H1 (cell line): Measurements from ENCODE around the gene HIVEP3. TPM values are rescaled to one million over a fixed set of nuclear protein-coding genes. Genes with fewer than 3 reads are reported as not detected.
A peak's percentile ranks its signal among the peaks of the same experiment; 100 is the strongest.

Experiments
- CTCF ChIA-PET: fragments of 300-600 bp; sonication (Branson Sonifier 250); formaldehyde crosslinking; loops from one replicate; lab custom pipeline; 2021; ENCODE audit not compliant: partially characterized antibody; lab: Charles Lee
- POLR2A ChIA-PET: fragments of 300-600 bp; sonication (Branson Sonifier 250); formaldehyde crosslinking; loops from one replicate; lab custom pipeline; 2021; ENCODE audit warnings: inconsistent platforms; ENCODE audit not compliant: partially characterized antibody; lab: Charles Lee
- DNase-seq, 2 experiments: peaks; one replicate each; pipeline versions ENCODE4 v3.0.0 to v3.0.0-alpha.2; 2010 to 2022; ENCODE audit warnings: low spot score in 2 of 2, low read depth in 1 of 2, mixed read lengths in 1 of 2
- FAIRE-seq: peaks from 2 replicates; lab custom pipeline; 2011; peaks lifted over from hg19 to GRCh38; lab: Jason Lieb, UNC
- H2AFZ ChIP-seq: 2 replicates; pipeline ENCODE4 v1.8.1; 2012; ENCODE audit warnings: low read length, inconsistent platforms
- H2AK5ac ChIP-seq: 2 replicates; pipeline ENCODE4 v1.6.1; 2013; ENCODE audit warnings: low read depth, low read length
- H2BK120ac ChIP-seq: replicated peaks from 2 replicates; pipeline ENCODE3; 2013; ENCODE audit warnings: low read depth, low read length, inconsistent platforms
- H2BK12ac ChIP-seq: 2 replicates; pipeline ENCODE4 v1.6.1; 2013; ENCODE audit warnings: low read depth, low read length
- H2BK15ac ChIP-seq: 2 replicates; pipeline ENCODE4 v1.6.1; 2013; ENCODE audit warnings: low read length
- H2BK20ac ChIP-seq: 2 replicates; pipeline ENCODE4 v1.6.1; 2013; ENCODE audit warnings: low read length
- H2BK5ac ChIP-seq: 2 replicates; pipeline ENCODE4 v1.6.1; 2013; ENCODE audit warnings: low read depth, low read length
- H3K14ac ChIP-seq: 2 replicates; pipeline ENCODE4 v1.6.1; 2013; ENCODE audit warnings: inconsistent platforms; ENCODE audit not compliant: insufficient read length
- H3K18ac ChIP-seq: 2 replicates; pipeline ENCODE4 v1.6.1; 2013; ENCODE audit warnings: low read length; ENCODE audit errors: extremely low read depth
- H3K23ac ChIP-seq: 2 replicates; pipeline ENCODE4 v1.6.1; 2013; ENCODE audit warnings: inconsistent platforms; ENCODE audit not compliant: insufficient read length
- H3K23me2 ChIP-seq: 2 replicates; pipeline ENCODE4 v1.6.1; 2013; ENCODE audit warnings: low read depth, low read length
- H3K27ac ChIP-seq: 2 replicates; pipeline ENCODE4 v1.6.1; 2011; ENCODE audit warnings: low read depth, low read length, inconsistent platforms
- H3K27me3 ChIP-seq, 4 experiments: replicated peaks in 1 of 4; 1 replicate in 1 of 4; 2 replicates in 3 of 4; pipeline versions ENCODE4 v1.6.1 to v1.8.1; 2011 to 2013; ENCODE audit warnings: low read length in 3 of 4, mild to moderate bottlenecking in 3 of 4, inconsistent platforms in 2 of 4, mixed read lengths in 2 of 4, moderate library complexity in 1 of 4; ENCODE audit not compliant: control insufficient read depth in 3 of 4, insufficient read depth in 3 of 4; ENCODE audit errors: extremely low read depth in 1 of 4
- H3K36me3 ChIP-seq, 4 experiments: 2 replicates each; pipeline versions ENCODE4 v1.6.1 to v1.8.1; 2011 to 2013; ENCODE audit warnings: mild to moderate bottlenecking in 4 of 4, low read length in 3 of 4, moderate library complexity in 2 of 4, control low read depth in 1 of 4, inconsistent platforms in 1 of 4; ENCODE audit not compliant: insufficient read depth in 4 of 4, control insufficient read depth in 2 of 4
- H3K4ac ChIP-seq: replicated peaks from 2 replicates; pipeline ENCODE3; 2013; ENCODE audit warnings: low read length, low read depth, mixed read lengths, inconsistent platforms; ENCODE audit not compliant: insufficient read length
- H3K4me1 ChIP-seq, 4 experiments: replicated peaks in 1 of 4; 1 replicate in 1 of 4; 2 replicates in 3 of 4; pipeline versions ENCODE4 v1.6.1 to v1.8.1; 2011 to 2013; ENCODE audit warnings: low read length in 3 of 4, inconsistent platforms in 2 of 4, mixed read lengths in 1 of 4; ENCODE audit not compliant: insufficient read depth in 4 of 4, control insufficient read depth in 3 of 4
- H3K4me2 ChIP-seq, 2 experiments: 2 replicates each; pipeline versions ENCODE4 v1.6.1 to v1.8.1; 2011 to 2013; ENCODE audit warnings: low read depth in 2 of 2, low read length in 2 of 2, control low read depth in 1 of 2, inconsistent platforms in 1 of 2, mild to moderate bottlenecking in 1 of 2; ENCODE audit not compliant: insufficient read depth in 1 of 2
- H3K4me3 ChIP-seq, 4 experiments: fragments of 200-600, 300-600 bp in 1 of 4; sonication (generic), shearing (Covaris generic), sonication (Bioruptor Twin) in 1 of 4; 2 replicates each; pipeline versions ENCODE4 v1.5.1 to v1.8.1; 2011 to 2016; ENCODE audit warnings: low read length in 4 of 4, low read depth in 3 of 4, control low read depth in 2 of 4, inconsistent platforms in 2 of 4, mild to moderate bottlenecking in 2 of 4, mixed read lengths in 1 of 4, moderate library complexity in 1 of 4; ENCODE audit not compliant: insufficient read depth in 2 of 4; ENCODE audit errors: extremely low read depth in 1 of 4
- H3K56ac ChIP-seq: replicated peaks from 2 replicates; pipeline ENCODE3; 2013; ENCODE audit warnings: low read depth, mild to moderate bottlenecking, mixed read lengths, low read length, inconsistent platforms; ENCODE audit not compliant: insufficient read length
- H3K79me1 ChIP-seq: 2 replicates; pipeline ENCODE4 v1.6.1; 2013; ENCODE audit warnings: low read depth, low read length, control low read depth
- H3K79me2 ChIP-seq, 2 experiments: 2 replicates each; pipeline versions ENCODE4 v1.6.1 to v1.8.1; 2012 to 2013; ENCODE audit warnings: low read length in 2 of 2, mild to moderate bottlenecking in 2 of 2, inconsistent platforms in 1 of 2; ENCODE audit not compliant: insufficient read depth in 2 of 2, control insufficient read depth in 1 of 2
- H3K9ac ChIP-seq, 4 experiments: replicated peaks in 1 of 4; 1 replicate in 1 of 4; 2 replicates in 3 of 4; pipeline versions ENCODE4 v1.6.1 to v1.8.1; 2011 to 2013; ENCODE audit warnings: low read depth in 3 of 4, low read length in 3 of 4, control low read depth in 2 of 4, mild to moderate bottlenecking in 2 of 4, moderate library complexity in 2 of 4, inconsistent platforms in 1 of 4; ENCODE audit errors: extremely low read depth in 1 of 4
- H3K9me3 ChIP-seq, 2 experiments: 2 replicates each; pipeline versions ENCODE4 v1.6.1 to v1.8.1; 2012 to 2013; ENCODE audit warnings: mild to moderate bottlenecking in 2 of 2, moderate library complexity in 2 of 2, control low read depth in 1 of 2, inconsistent platforms in 1 of 2, low read depth in 1 of 2, low read length in 1 of 2, mixed read lengths in 1 of 2; ENCODE audit not compliant: insufficient read depth in 2 of 2
- H4K20me1 ChIP-seq, 2 experiments: replicated peaks in 1 of 2; 2 replicates each; pipeline versions ENCODE3 to v1.8.1; 2011 to 2013; ENCODE audit warnings: inconsistent platforms in 2 of 2, low read length in 2 of 2, mild to moderate bottlenecking in 1 of 2; ENCODE audit not compliant: insufficient read depth in 2 of 2, control insufficient read depth in 1 of 2
- H4K5ac ChIP-seq: 2 replicates; pipeline ENCODE4 v1.6.1; 2013; ENCODE audit warnings: low read length, low read depth, mixed read lengths, inconsistent platforms; ENCODE audit not compliant: insufficient read length
- H4K8ac ChIP-seq: 2 replicates; pipeline ENCODE4 v1.8.0; 2013; ENCODE audit warnings: mild to moderate bottlenecking, moderate library complexity, low read length, inconsistent platforms; ENCODE audit not compliant: insufficient read depth; ENCODE audit errors: extremely low read depth
- H4K91ac ChIP-seq: replicated peaks from 2 replicates; pipeline ENCODE3; 2013; ENCODE audit warnings: low read length, mixed read lengths, inconsistent platforms; ENCODE audit not compliant: insufficient read length
- EP300 ChIP-seq, 2 experiments: IDR thresholded peaks; 1 replicate in 1 of 2; 2 replicates in 1 of 2; pipeline ENCODE4 v1.6.1; 2011 to 2012; ENCODE audit warnings: low read depth in 2 of 2, low read length in 2 of 2, mild to moderate bottlenecking in 2 of 2, borderline replicate concordance in 1 of 2, inconsistent platforms in 1 of 2, moderate library complexity in 1 of 2
- FOSL1 ChIP-seq: IDR thresholded peaks from 2 replicates; pipeline ENCODE4 v1.6.1; 2011; ENCODE audit warnings: mild to moderate bottlenecking, low read depth, low read length, moderate library complexity; ENCODE audit not compliant: insufficient read depth
- TEAD4 ChIP-seq: IDR thresholded peaks from 2 replicates; pipeline ENCODE4 v1.6.1; 2012; ENCODE audit warnings: low read depth, low read length, inconsistent platforms, mixed read lengths
- WGBS, 2 experiments: shearing (Covaris generic) in 1 of 2; methylation state at CpG; one replicate each; pipeline versions ENCODE4 v1.1.6 to v1.1.7; 2013 to 2015; ENCODE audit warnings: low lambda C conversion rate in 2 of 2, mixed read lengths in 2 of 2, inconsistent platforms in 1 of 2, low coverage in 1 of 2, missing lambda C conversion rate in 1 of 2; ENCODE audit not compliant: insufficient replicate concordance in 2 of 2, insufficient coverage in 1 of 2, insufficient read length in 1 of 2; ENCODE audit errors: extremely low coverage in 1 of 2, missing lambda C conversion rate in 1 of 2; 5-methylcytosine and 5-hydroxymethylcytosine counted together
- polyA plus RNA-seq, 7 experiments: library from polyadenylated mRNA; depleted of rRNA in 3 of 7; stranded (reverse) in 5 of 7; unstranded in 2 of 7; fragments of >200 nt in 5 of 7; fragments of 200-250 nt in 2 of 7; gene quantifications; 1 replicate in 5 of 7; 2 replicates in 1 of 7; 4 replicates in 1 of 7; pipeline versions ENCODE4 v1.2.1 to v1.2.3, GENCODE V29; 2011 to 2013; ENCODE audit warnings: missing spikeins in 2 of 7, mixed read lengths in 2 of 7
- total RNA-seq: library from RNA; stranded (reverse); fragmentation: NEBNext Ultra II Directional; extraction: Animal tissue kit (Norgen Biotek cat#: 25700); gene quantifications from 2 replicates; pipeline ENCODE4 v1.2.1, GENCODE V29; 2021

The HIVEP3 gene
- total and polyA plus RNA-seq, 2 of the 8 experiments (the other 6 are each of a cell fraction or from before 2014, with no cell fraction given) = 0.24 to 0.69 TPM

GRCh38 chr1:41599912-41600311 is 318.8 kb downstream of the HIVEP3 start:
- 59% methylated on average over 5 of the region's 5 CpGs; no CpG with 5 or more reads in 1 of the 2 experiments for WGBS, 2 experiments
- H3K18ac ChIP-seq = no peak overlapping the region
- H3K79me1 ChIP-seq = no peaks in the 10 kb centered on the region
- H2BK120ac ChIP-seq = no peak overlapping the region
- no peaks in the 10 kb centered on the region for H3K79me2 ChIP-seq
- ChIA-PET CTCF (interaction anchor here (1.9 to 2.1 kb wide), 3 partner anchors 10 to 15 kb away, joined by 3 to 7 read pairs (median 7); no protein-coding TSS in a partner anchor), POLR2A (no interaction called here)
- no peaks in the 10 kb centered on the region for H3K27me3 ChIP-seq
- H3K4ac ChIP-seq = no peak overlapping the region
- H3K56ac ChIP-seq = no peak overlapping the region
- no peak overlapping the region for H2BK12ac ChIP-seq
- H3K23ac ChIP-seq = no peak overlapping the region
- no peak overlapping the region for H3K9ac ChIP-seq
- 0 out of 2 replicates have a peak overlapping the region, but pooled peaks have one; percentile 46 for H2AFZ ChIP-seq
- no peaks in the 10 kb centered on the region for H3K9me3 ChIP-seq
- H4K91ac ChIP-seq = no peak overlapping the region
- H4K5ac ChIP-seq = no peak overlapping the region
- H3K27ac ChIP-seq = no peak overlapping the region
- no peak overlapping the region for H3K4me3 ChIP-seq
- no peak overlapping the region for H3K14ac ChIP-seq
- H2BK15ac ChIP-seq = no peak overlapping the region
- no peak overlapping the region for H4K8ac ChIP-seq
- no peaks in the 10 kb centered on the region for H3K36me3 ChIP-seq
- DNase-seq = no peak
- H3K23me2 ChIP-seq = no peaks in the 10 kb centered on the region
- H2BK20ac ChIP-seq = no peak overlapping the region
- H2BK5ac ChIP-seq = no peak overlapping the region
- H2AK5ac ChIP-seq = no peak overlapping the region
- no peaks in the 10 kb centered on the region for H3K4me1 ChIP-seq
- H4K20me1 ChIP-seq = no peaks in the 10 kb centered on the region
- FAIRE-seq = peak; percentile 63
- no peak overlapping the region for H3K4me2 ChIP-seq
- TF ChIP-seq TEAD4 = peak; percentile 98
- TF ChIP-seq FOSL1 = no peak
- TF ChIP-seq EP300 (IDR thresholded peaks at IDR 0.05; ENCODE audit: borderline replicate concordance in 1 of 2, low read depth in 2 of 2, low read length in 2 of 2) = no peak
